AG04450 (cell line): Measurements from ENCODE around the gene GRIN2C. TPM values are rescaled to one million over a fixed set of nuclear protein-coding genes. Genes with fewer than 3 reads are reported as not detected.

Source experiments
- CTCF ChIA-PET: fragments of 300-600, 350-600 bp; formaldehyde crosslinking; extraction: SDS; loops from one replicate; lab custom pipeline; 2022; ENCODE audit warnings: antibody characterized with exemption, inconsistent platforms; lab: Charles Lee
- POLR2A ChIA-PET: fragments of 350-600 bp; formaldehyde crosslinking; extraction: SDS; loops from one replicate; lab custom pipeline; 2021; ENCODE audit warnings: antibody characterized with exemption, inconsistent platforms; lab: Yijun Ruan, JAX
- DNase-seq: peaks from one replicate; pipeline ENCODE4 v3.0.0-alpha.2; 2011; ENCODE audit warnings: low read depth, low spot score
- H3K27ac ChIP-seq: one replicate; pipeline ENCODE4 v1.5.1; 2012; ENCODE audit warnings: low read depth, low read length, control low read depth
- H3K27me3 ChIP-seq: one replicate; pipeline ENCODE4 v1.6.0; 2012; ENCODE audit warnings: low read length; ENCODE audit not compliant: control insufficient read depth, insufficient read depth
- H3K4me3 ChIP-seq: 2 replicates; pipeline ENCODE4 v1.5.1; 2011; ENCODE audit warnings: mild to moderate bottlenecking, low read depth, low read length, control low read depth
- H3K9me3 ChIP-seq: 2 replicates; pipeline ENCODE4 v1.5.1; 2012; ENCODE audit warnings: low read length; ENCODE audit not compliant: control insufficient read depth, insufficient read depth
- CTCF ChIP-seq: IDR thresholded peaks from 2 replicates; pipeline ENCODE4 v1.5.1; 2011; ENCODE audit warnings: low read depth, low read length, control low read depth, inconsistent platforms
- polyA plus RNA-seq: library from polyadenylated mRNA; depleted of rRNA; stranded (reverse); fragments of >200 nt; gene quantifications from 2 replicates; pipeline ENCODE4 v1.2.3, GENCODE V29; 2011

Gene GRIN2C
- polyA plus RNA-seq, 1 experiment: not detected

- Histone ChIP-seq H3K9me3 (no peaks in the 10 kb centered on the region), H3K27me3 (peaks cover 33% of the 10 kb centered on the region), H3K4me3 (no peak overlapping the region), H3K27ac (no peak overlapping the region)
- ChIA-PET POLR2A (no interaction called here), CTCF (interaction anchor here (1.7 kb wide), 1 partner anchor 14 kb away, joined by 7 read pairs; no protein-coding TSS in a partner anchor)
- no peak for DNase-seq
- TF ChIP-seq CTCF: no peak
Observed at GRCh38 chr17:74878658-74879057, 19.0 kb upstream of the GRIN2C start.

- Histone ChIP-seq H3K9me3 (no peaks in the 10 kb centered on the region), H3K27me3 (peaks cover 33% of the 10 kb centered on the region), H3K27ac (no peak overlapping the region), H3K4me3 (no peak overlapping the region)
- ChIA-PET CTCF (interaction anchor here (1.7 kb wide), 1 partner anchor 13 kb away, joined by 7 read pairs; no protein-coding TSS in a partner anchor), POLR2A (no interaction called here)
- TF ChIP-seq CTCF: no peak
- no peak for DNase-seq
Observed at GRCh38 chr17:74877592-74878548, 18.2 kb upstream of the GRIN2C start.

- Histone ChIP-seq H3K9me3 (no peaks in the 10 kb centered on the region; the same call in 1 of the 2 replicates), H3K27me3 (peaks cover 22% of the 10 kb centered on the region), H3K4me3 (no peak overlapping the region), H3K27ac (no peak overlapping the region)
- TF ChIP-seq CTCF: no peak
- DNase-seq: no peak
- CTCF ChIA-PET: interaction anchor here (0.6 to 4.1 kb wide), 2 partner anchors 11 to 403 kb away, joined by 4 to 29 read pairs; no protein-coding TSS in a partner anchor
- POLR2A ChIA-PET: no interaction called here
Observed at GRCh38 chr17:74875977-74876593, 16.4 kb upstream of the GRIN2C start.

- H3K27ac ChIP-seq: no peak overlapping the region
- no peaks in the 10 kb centered on the region; the same call in 1 of the 2 replicates for H3K9me3 ChIP-seq
- POLR2A ChIA-PET: no interaction called here
- DNase-seq: no peak
- CTCF ChIA-PET: interaction anchor here (0.6 to 4.1 kb wide), 3 partner anchors 10 to 404 kb away, joined by 4 to 29 read pairs (median 7); no protein-coding TSS in a partner anchor
- H3K4me3 ChIP-seq: no peak overlapping the region
- TF ChIP-seq CTCF: no peak
- peaks cover 17% of the 10 kb centered on the region for H3K27me3 ChIP-seq
Observed at GRCh38 chr17:74875155-74875976, 15.7 kb upstream of the GRIN2C start.
